Occipital lobe (tissue), 2 donors: ENCODE results near the gene ZSWIM9. TPM values are rescaled to one million over a fixed set of nuclear protein-coding genes. Genes with fewer than 3 reads are reported as not detected.

Experiments used
- DNase-seq: peaks from one replicate; lab custom pipeline; 2025; lab: John Stamatoyannopoulos, UW
- total RNA-seq: library from RNA; depleted of rRNA; stranded (reverse); fragments of >200 nt; gene quantifications from one replicate; pipeline ENCODE4 v1.2.3, GENCODE V29; 2014

Gene ZSWIM9
- total RNA-seq, 1 donor from 2014 or later = 2.8 TPM

GRCh38 chr19:48174445-48175030 is 4.1 kb downstream of the ZSWIM9 start:
- no peak for DNase-seq

- DNase-seq = no peak
Measured at GRCh38 chr19:48175578-48175977, 5.1 kb downstream of the ZSWIM9 start.

DNA sequence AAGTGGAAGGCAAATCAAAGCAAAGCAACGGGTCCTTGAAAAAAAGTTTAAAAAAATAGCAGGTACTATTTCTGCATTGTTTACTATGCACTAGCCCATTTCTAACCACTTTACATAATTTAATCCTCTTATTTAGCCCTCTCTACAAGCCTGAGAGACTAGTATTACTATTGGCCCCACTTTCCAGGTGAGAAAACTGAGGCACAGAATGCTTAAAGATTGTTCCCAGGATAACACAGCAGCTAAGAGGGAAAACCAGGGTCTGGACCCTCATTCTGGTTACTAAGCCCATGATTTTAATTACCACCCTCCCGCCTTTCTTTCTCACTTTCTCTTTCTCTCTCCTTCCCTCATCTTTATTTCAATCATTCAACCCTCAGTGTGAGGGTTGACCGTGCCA is 5.7 kb downstream of the ZSWIM9 start:
- no peak for DNase-seq

- DNase-seq = no peak
Measured at GRCh38 chr19:48181505-48181904, 11.0 kb downstream of the ZSWIM9 start.

GRCh38 chr19:48182434-48182833 is 12.0 kb downstream of the ZSWIM9 start:
- no peak for DNase-seq

DNA sequence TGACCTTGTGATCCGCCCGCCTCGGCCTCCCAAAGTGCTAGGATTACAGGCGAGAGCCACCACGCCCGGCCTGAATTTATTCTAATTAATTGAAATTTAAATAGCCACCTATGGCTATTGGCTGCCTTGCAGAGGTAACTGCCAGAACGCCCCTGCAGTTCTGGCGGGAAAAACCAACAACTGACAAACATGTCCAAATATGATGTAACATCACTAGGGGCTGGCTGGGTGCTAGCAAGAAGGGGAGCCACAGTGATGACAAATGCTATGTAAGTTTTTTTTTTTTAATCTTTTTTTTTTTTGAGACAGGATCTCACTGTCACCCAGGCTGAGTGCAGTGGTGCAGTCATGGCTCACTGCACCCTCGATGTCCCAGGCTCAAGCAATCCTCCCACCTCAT is 12.9 kb downstream of the ZSWIM9 start:
- no peak for DNase-seq

GRCh38 chr19:48186015-48186414 is 15.5 kb downstream of the ZSWIM9 start:
- DNase-seq = no peak

DNA sequence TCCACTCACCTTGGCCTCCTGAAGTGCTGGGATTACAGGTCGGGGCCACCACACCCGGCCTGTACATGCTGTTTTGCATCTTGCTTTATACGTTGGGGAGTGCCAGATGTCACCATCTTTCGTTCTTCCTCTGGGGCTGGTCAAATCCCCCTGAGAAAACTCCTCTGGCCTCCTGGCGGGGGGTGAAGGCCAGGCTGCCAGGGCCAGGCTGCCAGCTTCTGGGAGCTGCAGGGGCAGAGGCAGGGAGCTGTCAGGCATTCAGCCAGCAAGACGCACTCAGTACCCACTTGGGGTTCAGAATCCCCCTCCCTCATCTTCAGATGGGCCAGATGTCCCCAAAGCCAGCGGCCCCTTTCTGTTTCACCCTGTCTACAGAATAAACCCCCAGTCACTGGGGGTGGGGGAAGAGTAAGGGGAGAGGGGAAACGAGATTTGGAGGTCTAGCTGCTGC is 16.1 kb downstream of the ZSWIM9 start:
- DNase-seq = no peak

DNA sequence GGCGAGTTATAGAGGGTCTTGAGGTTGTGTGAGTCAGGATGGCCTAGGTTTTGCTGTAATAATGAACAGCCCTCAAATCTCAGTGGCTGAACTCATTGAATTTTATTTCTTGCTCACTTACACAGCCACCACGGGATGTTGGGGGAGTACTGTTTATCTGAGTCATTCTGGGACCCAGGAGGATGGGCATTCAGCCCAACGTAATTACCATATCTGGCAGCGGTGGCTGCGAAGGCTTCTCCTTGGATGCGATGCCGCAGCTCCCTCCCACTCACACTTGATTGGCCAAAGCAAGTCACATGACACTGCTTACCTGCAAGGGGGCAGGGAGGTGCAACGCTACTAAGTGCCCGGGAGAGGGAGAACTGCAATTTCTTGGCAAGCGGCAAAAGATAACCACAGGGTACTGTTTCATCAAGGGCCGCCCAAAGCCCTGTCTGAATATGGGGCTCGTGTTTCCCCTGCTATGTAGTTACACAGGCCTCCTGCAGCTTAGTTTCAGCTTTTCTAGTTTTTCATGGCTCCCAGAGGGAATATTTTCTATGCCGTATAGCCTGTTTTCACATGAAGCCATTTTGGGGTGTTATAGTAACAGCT is 19.9 kb downstream of the ZSWIM9 start:
- peak; percentile 88 for DNase-seq

DNA sequence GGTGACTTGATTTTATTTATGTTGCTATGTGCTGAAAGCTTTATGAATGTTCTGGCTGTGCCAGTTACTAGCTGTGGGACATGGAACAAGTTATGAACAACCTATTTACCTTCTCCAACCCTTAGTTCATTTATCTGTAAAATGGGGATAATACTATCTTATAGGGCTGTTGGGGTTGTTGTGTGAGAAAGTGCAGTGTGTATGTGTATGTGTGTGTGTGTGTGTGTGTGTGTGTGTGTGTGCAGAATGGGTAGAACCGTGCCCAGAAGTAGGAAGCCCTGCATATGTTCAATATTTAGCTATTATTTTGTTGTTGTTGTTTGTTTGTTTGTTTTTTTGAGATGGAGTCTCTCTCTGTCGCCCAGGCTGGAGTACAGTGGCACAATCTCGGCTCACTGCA is 20.4 kb downstream of the ZSWIM9 start:
- no peak for DNase-seq

- no peak for DNase-seq
Measured at GRCh38 chr19:48192750-48193149, 22.3 kb downstream of the ZSWIM9 start.

GRCh38 chr19:48194041-48194843 is 23.8 kb downstream of the ZSWIM9 start:
- DNase-seq = no peak

DNA sequence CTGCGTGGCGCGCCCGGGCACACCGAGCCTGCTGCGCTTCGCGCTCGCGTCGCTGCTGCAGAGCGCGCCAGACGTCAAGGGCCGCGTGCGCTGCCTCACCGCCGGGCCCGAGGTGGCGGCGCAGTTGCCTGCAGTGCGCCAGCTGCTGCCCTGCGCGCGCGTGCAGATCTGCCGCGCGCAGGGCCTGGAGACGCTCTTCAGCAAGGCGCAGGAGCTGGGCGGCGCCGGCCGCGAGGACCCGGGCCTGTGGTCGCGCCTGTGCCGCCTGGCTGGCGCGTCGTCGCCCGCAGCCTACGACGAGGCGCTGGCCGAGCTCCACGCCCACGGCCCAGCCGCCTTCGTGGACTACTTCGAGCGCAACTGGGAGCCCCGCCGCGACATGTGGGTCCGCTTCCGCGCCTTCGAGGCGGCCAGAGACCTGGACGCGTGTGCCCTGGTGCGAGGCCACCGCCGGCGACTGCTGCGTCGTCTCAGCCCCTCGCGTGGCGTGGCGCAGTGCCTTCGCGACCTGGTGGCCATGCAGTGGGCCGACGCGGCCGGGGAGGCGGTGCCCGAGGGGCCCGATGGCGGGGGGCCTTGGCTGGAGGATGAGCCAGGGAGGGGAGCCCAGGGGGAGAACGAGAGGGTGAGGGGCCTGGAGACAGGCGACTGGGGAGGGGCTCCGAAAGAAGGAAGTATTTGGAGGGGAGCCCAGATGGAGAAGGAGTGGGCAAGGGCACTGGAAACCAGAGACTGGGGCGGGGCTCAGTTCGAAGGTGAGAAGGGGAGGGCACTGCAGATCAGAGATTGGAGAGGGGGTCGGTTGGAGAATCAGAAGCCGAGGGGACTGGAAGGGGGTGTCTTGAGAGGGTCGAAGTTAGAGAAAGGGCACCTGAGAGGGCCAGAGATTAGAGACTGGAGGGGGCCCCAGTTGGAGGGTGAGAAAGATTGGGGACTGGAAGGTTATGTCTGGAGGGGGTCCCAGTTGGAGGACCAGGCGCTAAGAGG is 24.7 kb downstream of the ZSWIM9 start:
- DNase-seq = no peak

DNA sequence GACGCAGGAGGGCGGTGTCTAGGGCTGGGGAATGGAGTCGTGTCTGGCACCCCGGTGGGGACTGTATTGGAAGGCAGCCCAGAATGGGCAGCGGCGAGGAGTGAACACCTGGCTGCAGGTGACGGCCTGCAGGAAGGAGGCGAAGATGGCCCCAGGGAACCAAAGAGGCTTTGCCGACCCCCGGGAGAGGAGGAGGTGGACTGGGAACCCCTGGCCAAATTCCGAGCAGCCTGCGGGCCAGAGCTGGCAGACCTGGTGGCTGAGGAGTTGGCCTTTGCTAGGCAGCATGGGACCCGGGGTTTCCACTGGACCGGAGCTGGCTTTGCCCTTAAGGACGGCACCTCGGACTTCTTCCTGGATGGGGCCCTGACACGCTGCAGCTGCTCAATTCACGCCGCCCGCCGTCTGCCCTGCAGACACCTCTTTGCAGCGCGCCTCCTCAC is 25.9 kb downstream of the ZSWIM9 start:
- DNase-seq = no peak

DNA sequence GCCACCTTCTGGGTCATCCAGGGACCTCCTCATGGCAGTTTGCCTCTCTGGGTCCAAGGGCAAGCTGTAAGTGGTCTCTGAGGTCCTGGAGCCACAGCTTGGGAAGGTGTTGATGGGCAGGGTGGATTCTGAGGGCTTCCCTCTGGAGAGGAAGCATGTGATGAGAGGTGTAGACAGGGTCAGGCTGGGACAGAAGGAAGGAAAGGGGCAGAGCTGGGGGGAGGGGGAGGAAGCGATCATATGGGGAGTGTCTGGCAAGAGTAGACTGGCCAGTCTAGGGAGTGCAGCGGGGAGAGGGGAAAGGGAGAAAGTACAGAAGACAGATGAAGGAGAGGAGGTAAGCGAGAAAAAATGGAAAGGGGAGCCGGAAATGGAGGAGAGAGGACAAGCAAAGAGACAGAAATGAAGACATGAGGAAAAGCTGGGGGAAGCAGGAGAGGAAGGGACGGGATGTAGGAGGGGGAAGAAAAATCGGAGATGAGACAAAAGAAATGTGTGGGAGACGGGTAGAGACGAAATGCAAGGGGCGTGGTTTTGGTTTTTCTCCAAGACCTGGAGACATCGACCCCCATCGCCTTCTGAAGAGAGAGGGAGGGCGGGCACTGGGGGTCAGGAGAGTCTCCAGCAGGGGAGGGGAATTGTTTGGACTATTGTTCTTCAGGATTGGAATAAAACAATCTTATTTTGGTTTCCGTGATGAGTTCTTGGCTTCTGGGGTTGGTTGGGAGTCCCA is 26.6 kb downstream of the ZSWIM9 start:
- no peak for DNase-seq

DNA sequence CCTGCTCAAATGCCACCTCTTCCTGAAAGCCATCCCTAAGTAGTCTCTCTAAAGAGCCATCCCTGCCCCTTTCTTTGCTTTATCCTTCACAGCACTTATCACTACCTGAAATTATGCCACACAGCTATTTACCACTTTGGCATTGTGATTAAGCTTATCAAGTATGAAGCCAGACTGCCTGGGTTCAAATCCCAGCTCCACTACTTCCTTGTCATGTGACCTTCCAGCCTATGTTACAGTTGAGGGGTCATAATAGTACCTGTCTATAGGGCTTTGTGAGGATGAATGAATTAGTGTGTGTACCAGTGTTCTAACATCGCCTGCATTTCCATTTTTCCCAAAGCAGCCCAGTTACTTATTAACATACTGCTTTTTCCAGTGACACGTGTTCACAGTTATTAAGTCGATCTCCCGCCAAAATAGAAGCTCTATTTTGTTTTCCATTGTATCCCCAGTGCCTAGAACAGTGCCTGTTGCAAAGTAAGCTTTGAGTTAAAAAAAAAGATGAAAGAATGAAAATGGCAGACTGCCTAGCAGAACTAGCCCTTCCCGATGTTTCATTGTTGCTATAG is 32.8 kb downstream of the ZSWIM9 start:
- DNase-seq = no peak

GRCh38 chr19:48203794-48204628 is 33.5 kb downstream of the ZSWIM9 start:
- DNase-seq = peak; percentile 94

- DNase-seq = no peak
Measured at GRCh38 chr19:48206397-48207093, 36.1 kb downstream of the ZSWIM9 start.

DNA sequence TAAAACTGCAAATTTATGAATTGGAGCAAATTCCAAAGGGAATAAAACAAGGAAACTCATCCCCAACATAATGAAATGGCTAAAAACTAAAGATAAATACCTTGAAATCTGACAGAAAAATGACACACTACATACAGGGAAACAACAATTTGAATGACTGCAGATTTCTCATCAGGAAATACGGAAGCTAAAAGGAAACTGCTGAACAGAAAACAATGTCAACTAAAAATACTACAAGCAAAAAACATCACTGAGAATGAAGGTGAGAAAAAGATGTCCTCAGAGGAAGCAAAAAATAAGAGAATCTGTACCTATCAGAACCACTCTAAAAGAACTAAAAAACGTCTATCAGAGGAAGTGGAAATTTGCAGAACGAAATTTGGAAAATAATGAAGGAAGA is 39.5 kb downstream of the ZSWIM9 start:
- DNase-seq = no peak
